Measurements from ENCODE around the gene S100PBP. TPM values are rescaled to one million over a fixed set of nuclear protein-coding genes. Genes with fewer than 3 reads are reported as not detected.

The S100PBP gene
- total and polyA plus RNA-seq, 10 of the 15 experiments (the other 5 are each of a cell fraction or from before 2014, with no cell fraction given), result 17.0 to 98.3 (median 40.6) TPM

GRCh38 chr1:32770221-32770731 lies 47.2 kb upstream of the S100PBP start:
- Histone ChIP-seq H3K36me3 (ENCODE audit: control insufficient read depth in 2 of 2, insufficient read depth in 2 of 2, low read length in 1 of 2) (peaks cover 10 to 11% of the 10 kb centered on the region in 2 experiments), H3K4me2 (ENCODE audit: control insufficient read depth, insufficient read depth) (no peak overlapping the region), H3K4me1 (ENCODE audit: control insufficient read depth, insufficient read depth, low read length) (no peaks in the 10 kb centered on the region), H3K9ac (ENCODE audit: control insufficient read depth, insufficient read depth, low read length) (no peak overlapping the region), H3K79me2 (ENCODE audit: control insufficient read depth, insufficient read depth, low read length) (no peaks in the 10 kb centered on the region), H3K27ac (ENCODE audit: control insufficient read depth, insufficient read depth) (no peak overlapping the region), H3K27me3 (replicated peaks in 1 of 2; ENCODE audit: control insufficient read depth in 2 of 2, insufficient read depth in 2 of 2, low read length in 1 of 2) (no peaks in the 10 kb centered on the region), H4K20me1 (ENCODE audit: control insufficient read depth, insufficient read depth) (no peaks in the 10 kb centered on the region), H2AFZ (ENCODE audit: control insufficient read depth, low read depth, low read length) (no peak overlapping the region), H3K4me3 (no peak overlapping the region), H3K9me3 (replicated peaks; ENCODE audit: control insufficient read depth, insufficient read depth, low read length) (no peaks in the 10 kb centered on the region)
- ChIA-PET CTCF (interaction anchor here (1.2 to 7.2 kb wide), 3 partner anchors 12 to 59 kb away, joined by 3 to 163 read pairs (median 6); no protein-coding TSS in a partner anchor), SMC1A (ENCODE audit: uncharacterized antibody, unreplicated experiment) (interaction anchor here (0.6 kb wide), 1 partner anchor 9 kb away, joined by 3 read pairs; no protein-coding TSS in a partner anchor), POLR2A (no interaction called here), RAD21 (ENCODE audit: unreplicated experiment) (no interaction called here)
- BruUV-seq (replicated peaks), result no TSS peak
- no peak for TF ChIP-seq HDAC6 (IDR thresholded peaks at IDR 0.05; ENCODE audit: unreplicated experiment)
- TF ChIP-seq ETV6 (conservative IDR thresholded peaks at IDR 0.05 in 1 of 2, IDR thresholded peaks at IDR 0.05 in 1 of 2; ENCODE audit: borderline replicate concordance in 1 of 2, low read depth in 1 of 2), result no peak
- no peak for TF ChIP-seq MYB (IDR thresholded peaks at IDR 0.05; ENCODE audit: borderline replicate concordance, low read depth, low read length)
- no peak for TF ChIP-seq GATAD2B (conservative IDR thresholded peaks at IDR 0.05; ENCODE audit: low read depth)
- no peak for TF ChIP-seq CHD2 (IDR thresholded peaks at IDR 0.05; ENCODE audit: borderline replicate concordance, low read depth, low read length)
- no peak for TF ChIP-seq REST (IDR thresholded peaks at IDR 0.05; ENCODE audit: low read depth, low read length)
- TF ChIP-seq USF1 (IDR thresholded peaks at IDR 0.05; ENCODE audit: borderline replicate concordance, extremely low read length, insufficient read depth, low read depth, low read length), result no peak
- TF ChIP-seq KAT2A (conservative IDR thresholded peaks at IDR 0.05; ENCODE audit: control insufficient read depth, low read depth, low read length), result no peak
- TF ChIP-seq SREBF1 (IDR thresholded peaks at IDR 0.05; ENCODE audit: low read length), result no peak
- no peak for TF ChIP-seq SIN3A (IDR thresholded peaks at IDR 0.05; ENCODE audit: low read depth, low read length)
- no peak for TF ChIP-seq HCFC1 (IDR thresholded peaks at IDR 0.05; ENCODE audit: low read length)
- ATAC-seq (no peak), FAIRE-seq (no peak), DNase-seq (ENCODE audit: low read depth, low spot score) (no peak)
- intact Hi-C loops (cut with micrococcal nuclease; ENCODE audit: unreplicated experiment), result loop anchor here (5.0 kb wide), 1 partner anchor 368 kb away; no protein-coding TSS in a partner anchor
- in situ Hi-C loops (cut with MboI), result no loop called here
- 93% methylated on average over 23 of the region's 25 CpGs for WGBS (ENCODE audit: insufficient coverage, insufficient replicate concordance, low lambda C conversion rate, missing lambda C conversion rate)

Data from GM12878 (cell line).